GM19452 (cell line): ENCODE data around the gene ZNF496.
"Not testable (repeated sequence)": the region's sequence is repeated elsewhere in the genome, so short reads cannot be mapped to it uniquely, and the experiment has no call there.

Source experiments
- ATAC-seq: cut with Tn5 transposase; IDR thresholded peaks from one replicate; pipeline ENCODE4 v1.9.1; 2021; ENCODE audit not compliant: unreplicated experiment

ZNF496 gene

DNA sequence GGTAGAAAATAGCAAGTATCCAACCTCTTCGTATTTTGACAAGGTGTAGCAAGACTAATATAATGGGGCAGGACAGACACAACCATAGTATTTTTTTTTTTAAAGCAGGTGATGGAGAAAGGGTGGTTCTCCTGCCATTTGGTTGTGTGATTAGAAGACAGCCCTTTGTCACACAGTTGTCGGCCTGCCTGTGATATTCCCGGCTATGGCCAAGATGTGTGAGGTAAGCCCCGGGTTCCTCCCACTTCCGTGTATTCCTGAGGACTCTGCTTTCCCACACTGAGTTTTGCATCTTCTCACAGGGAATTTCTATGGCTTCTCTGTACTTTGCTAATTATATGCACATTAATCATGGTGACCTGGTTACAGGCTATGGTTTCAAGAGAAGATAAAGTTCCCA lies 35.9 kb downstream of the ZNF496 start:
- no peak for ATAC-seq

DNA sequence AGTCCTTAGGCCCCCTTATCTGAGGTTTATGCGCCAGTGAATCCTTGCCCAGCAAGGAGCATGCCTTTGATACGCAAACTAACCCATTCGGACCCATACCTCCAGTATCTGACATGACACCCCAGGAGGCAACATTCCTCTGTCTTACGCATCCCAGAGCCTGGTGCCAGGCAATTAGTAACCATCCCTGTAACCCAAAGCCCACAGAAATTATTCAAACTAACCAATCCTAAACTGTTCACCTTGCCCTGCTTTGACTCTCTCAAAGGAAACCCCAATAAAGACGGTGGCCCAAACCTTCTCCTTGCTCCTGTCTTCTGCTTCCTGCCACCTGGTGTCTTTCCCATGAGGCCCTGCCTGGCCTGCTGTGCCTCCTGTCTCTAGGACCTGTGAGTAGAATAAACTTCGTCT lies 36.4 kb downstream of the ZNF496 start:
- ATAC-seq = no peak

DNA sequence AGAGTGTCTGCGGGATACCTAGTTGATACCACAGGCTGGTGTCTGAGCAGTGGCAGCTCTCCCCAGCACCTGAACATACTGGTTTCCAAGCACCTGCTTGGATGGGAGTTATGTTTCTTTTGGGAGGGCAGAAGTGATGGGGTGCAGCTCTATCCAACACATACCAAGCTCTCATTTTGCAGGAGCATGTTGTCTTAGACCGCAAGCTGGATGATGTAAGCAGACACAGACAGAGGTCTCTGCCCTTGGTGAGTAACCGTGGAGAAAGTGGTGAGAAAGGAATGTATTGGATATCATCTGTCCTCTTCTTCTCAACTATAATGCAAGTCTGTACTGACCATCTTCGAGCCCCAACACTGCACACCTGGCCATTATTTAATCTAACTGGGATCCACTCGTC lies 37.4 kb downstream of the ZNF496 start:
- no peak for ATAC-seq

DNA sequence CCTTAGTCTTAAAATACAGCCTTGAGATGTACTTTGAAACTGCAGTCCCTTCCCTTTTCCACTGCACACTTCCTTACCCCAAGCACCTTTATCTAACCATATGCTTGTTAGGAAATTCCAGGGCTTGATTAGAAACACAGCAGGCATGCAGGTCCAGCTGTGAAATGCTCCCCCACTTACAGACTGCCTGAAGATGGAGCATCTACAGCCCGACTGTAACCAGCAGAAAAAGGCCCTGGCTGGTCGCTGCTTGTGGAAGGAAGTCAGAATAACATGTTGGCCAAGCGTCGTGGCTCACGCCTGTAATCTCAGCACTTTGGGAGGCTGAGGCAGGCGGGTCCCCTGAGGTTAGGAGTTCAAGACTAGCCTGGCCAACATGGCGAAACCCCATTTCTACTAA lies 38.6 kb downstream of the ZNF496 start:
- ATAC-seq = no peak

DNA sequence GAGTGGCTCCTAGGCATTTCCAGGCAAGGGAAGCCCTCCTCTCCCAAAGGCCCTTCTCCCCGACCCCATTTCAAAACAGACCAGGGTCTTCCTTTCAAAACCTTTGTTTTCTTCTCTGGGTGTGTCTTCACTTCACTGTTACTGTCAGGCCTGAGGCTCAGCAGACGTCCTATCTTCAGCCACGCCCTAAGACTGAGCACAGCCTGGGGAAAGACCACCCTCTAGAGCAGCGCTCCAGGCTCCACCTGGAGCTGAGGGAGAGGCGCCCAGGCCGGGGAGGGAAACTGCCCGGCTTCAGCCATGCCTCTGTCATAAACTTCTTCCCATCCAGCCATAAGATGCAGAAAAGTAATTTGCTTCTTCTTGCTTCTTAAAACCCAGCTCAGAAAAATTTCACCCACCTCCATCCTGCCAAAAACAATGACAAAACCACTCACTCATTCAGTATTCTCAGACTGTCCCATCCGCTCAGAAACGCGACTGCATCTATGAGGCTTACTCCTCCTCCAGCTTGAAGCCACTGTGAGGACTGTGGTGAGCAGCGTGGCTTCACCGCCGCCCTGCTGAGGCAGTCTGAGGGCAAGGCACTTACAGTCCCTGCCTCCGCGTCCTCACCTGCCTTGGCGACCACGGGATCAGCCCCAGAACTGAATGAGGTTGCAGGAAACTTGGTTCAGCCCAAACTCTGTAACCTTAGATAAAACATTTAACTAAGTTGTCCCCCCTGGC lies 39.7 kb downstream of the ZNF496 start:
- ATAC-seq = no peak

DNA sequence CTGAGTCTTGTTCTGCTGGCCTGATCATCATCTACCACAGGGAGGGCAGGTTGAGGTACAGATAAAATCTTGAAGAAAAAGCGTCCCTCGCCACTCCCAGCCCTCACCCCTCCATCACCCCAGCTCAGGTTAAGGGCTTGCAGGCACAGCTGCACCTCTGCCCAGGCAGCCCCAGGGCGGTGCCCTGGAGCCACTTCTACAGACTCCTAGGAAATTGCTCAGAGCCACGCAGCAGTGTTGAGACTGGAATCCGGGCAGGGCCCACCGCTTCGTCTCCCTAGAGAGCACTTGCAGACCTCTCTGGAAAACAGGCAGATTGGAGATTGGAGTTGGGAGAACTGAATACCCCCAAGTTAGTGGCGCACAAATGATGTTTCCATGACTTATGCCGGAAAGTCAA lies 40.5 kb downstream of the ZNF496 start:
- no peak for ATAC-seq

DNA sequence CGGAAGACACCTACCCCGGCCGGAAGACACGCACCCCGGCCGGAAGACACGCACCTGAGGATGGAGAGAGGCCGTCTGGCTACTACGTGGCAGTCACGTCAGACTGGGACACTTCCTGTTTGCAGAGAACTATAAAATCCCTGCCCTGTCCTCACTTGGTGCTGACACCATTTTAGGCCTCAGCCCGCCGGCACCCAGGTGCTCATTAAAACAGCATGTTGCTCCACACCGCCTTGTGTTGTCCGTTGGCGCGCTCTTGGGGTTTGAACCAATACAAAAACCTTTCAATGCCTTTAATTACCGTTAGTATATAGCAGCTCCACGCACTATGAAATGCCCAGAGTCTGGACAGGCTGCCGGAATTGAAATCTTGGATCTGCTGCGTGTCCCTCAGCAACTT lies 41.1 kb downstream of the ZNF496 start:
- no peak for ATAC-seq

DNA sequence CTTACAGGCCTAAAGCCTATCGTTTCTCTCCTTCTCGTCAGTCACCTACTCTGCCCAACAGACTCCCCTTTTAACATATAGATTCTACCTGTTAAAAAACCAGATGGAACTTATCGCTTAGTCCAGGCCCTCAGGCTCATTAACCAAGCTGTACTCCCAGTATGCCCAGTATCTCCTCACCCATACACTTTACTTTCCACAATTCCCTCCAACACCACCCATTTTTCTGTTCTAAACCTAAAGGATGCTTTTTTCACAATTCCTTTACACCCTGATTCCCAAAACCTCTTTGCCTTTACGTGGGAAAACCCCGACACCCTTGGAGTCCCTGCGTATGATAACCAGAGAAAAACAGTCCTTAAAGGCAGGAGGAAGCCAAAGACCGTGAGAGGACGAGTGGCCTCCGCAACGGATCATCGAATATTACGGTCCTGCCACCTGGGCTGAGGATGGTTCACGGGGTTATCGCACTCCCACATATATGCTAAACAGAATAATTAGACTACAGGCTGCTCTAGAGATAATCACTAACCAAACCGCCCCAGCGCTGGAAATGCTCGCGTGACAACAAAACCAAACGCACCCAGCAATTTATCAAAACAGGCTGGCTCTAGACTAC lies 42.3 kb downstream of the ZNF496 start:
- ATAC-seq = not testable (repeated sequence)

DNA sequence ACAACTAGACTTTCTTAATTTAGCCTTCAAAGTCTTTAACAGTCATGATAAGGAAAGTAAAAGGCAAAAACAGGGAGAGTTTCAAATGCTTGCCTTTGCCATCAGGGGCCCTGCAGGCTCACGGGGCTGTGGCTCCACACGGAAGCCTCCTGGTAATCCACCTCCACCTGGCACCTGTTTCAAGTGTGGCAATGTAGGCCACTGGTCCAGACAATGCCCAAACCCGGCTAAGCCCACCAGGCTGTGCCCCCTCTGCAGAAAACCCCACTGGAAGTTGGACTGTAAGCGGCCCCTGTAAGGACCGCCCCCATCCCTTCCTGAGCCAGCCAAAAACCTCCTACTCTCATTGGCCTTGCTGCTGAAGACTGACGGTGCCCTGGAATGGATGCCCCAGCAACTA lies 43.3 kb downstream of the ZNF496 start:
- no peak for ATAC-seq

DNA sequence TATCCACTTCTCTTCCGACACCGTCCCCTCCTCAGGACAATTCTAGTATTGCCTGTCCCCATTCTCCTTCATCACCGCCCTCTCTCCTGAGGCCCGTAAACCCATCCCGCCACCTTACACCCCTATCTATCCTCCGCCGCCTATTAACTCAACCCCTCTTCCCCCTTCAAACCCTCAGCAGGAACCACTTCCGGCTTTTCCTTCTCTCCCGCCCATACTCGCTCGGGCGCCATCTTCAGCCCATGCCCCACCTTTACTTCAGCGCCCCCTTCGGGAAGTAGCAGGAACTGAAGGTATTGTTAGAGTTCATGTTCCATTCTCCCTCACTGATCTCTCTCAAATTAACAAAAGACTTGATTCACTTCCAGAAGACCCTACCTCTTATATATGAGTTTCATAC lies 44.2 kb downstream of the ZNF496 start:
- ATAC-seq = no peak

DNA sequence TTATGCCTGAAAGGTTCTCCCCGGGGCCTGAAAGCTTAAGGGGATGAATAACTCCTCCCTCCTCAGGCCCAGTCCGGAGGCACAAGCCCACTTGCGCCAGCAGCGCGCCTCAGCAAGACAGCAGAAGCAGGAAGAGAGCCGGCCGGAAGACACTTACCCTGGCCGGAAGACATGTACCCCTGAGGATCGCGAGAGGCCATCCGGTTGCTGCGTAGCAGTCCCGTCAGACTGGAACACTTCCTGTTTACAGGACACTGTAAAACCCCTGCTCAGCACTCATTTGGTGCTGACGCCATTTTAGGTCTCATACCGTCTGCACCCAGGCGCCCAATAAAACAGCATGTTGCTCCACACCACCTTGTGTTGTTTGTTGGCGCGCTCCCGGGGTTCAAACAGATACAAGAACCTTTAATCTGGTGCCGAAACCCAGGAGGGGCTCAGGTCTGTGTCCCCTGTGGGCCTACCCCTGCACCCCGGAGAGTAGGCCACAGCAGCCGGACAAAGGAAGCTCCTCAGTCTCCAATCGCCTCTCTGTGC lies 45.5 kb downstream of the ZNF496 start:
- ATAC-seq = no peak

DNA sequence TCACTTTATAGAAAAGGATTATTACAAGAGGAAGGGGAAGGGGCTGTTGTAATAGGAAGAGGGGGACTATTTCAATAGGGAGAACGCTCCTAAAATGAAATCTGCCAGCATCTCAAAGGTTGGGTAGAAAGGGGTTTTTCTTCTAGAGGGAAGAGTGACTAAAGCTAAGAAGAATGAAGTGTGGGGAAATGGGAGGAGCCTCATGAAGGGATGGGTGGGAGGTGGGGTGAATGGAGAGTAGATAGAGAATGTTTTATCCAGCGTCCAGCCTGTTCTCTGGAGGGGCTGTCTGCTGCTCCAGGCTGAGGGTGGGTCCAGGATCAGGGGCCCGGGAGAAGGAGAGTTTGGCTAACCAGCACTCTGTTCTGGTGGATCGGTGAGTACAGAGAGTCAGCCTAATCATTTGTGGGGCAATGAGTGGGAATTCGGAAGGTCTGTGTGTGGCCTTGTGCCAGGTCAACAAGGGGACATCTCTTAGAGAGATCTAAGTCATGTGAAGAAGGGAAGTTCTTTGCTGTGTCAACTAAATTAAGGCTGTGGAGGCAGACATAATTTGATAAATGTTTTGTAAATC lies 50.6 kb downstream of the ZNF496 start:
- ATAC-seq = no peak

DNA sequence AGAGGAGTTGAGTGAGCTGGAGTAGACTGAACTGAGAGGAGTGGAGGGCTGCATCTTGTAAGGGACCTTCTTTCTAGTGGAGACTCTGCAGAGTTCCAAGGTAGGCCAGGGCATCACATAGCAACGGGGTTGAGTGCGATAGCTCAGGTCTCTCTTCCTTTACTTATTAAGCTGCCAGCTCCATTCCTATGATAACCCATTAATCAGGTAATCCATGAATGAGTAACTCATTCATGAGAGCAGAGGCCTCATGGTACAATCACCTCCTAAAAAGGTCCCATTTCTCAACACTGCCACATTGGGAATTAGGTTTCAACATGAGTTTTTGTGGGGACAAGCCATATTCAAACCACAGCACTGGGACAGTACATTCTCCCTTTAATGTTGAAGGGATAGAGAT lies 54.5 kb downstream of the ZNF496 start:
- no peak for ATAC-seq

DNA sequence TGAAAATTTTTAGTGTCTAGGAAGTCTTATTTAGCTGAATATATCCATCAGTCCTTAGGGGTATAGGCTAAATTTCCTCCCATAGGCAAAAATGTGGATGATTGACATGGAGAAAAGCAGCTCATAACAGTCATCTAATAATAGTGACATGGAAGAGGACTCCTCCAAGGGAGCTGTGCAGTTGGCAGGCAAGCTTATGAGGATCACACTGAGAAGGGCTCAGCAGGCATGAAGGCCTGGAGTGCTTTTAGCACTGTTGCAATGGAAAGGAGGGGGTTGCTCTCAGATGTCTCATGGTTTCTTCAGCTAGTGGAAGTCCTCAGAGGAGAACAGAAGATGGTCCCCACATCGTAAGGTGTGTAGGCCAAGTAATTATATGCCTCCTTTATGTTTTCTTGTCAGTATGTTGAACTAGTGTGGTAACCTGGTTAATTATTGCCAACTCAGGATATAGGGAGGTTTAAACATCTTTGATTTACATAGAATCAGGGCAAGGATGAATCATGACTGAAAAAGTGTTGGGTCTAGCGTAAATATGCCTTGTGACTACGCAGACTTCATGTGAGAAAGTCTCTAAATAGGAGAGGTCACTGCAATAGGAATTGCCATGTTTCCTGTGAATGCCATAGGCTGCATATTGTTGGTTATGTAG lies 56.9 kb downstream of the ZNF496 start:
- no peak for ATAC-seq

DNA sequence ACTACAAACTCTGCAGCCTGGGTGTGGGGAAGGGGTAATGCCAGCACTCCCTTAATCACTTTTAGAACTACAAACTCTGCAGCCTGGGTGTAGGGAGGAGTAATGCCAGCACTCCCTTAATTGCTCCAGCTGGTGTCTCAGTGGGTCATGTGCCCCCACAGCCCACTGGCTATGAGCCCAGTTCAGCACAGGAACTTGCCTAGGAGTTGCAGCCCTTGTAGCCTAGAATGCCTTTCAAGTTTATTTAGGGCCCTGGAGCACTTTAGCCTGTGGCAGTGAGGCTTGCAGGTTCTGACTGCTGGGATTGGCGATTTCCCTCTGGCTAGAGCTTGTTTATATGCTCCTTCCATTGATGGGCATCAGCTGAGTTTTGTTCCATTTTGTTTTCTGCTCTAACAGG lies 58.7 kb downstream of the ZNF496 start:
- ATAC-seq = no peak

DNA sequence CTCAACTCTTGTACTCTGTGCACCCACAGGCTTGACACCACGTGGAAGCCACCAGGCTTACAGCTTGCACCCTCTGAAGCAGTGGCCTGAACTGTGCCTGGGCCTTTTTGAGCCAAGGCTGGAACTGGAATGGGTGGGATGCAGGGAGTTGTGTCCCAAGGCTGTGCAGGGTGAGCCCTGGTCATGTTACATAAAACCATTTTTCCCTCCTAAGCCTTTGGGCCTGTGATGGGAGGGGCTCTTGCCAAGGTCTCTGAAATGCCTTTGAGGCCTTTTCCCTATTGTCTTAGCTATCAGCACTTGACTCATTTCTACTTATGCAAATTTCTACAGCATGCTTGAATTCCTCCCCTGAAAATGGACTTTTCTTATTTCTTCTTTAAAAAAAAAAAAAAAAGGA lies 61.7 kb downstream of the ZNF496 start:
- no peak for ATAC-seq

DNA sequence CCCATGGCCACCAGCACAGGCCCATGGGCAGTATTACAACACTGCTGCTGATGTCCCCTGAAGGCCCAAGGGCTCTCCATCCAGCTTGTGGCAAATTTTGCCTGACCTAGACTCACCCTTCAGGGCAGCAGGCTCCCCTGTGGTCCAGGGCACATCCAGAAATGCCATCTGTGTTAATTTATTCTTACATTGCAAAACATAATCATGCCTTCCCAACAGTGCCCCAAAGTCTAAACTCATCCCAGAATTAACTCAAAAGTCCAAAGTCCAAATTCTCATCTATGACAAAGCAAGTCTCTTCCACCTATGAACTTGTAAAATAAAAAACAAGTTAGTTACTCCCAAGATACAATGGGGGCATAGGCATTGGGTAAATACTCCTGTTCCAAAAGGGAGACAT lies 62.5 kb downstream of the ZNF496 start:
- no peak for ATAC-seq

DNA sequence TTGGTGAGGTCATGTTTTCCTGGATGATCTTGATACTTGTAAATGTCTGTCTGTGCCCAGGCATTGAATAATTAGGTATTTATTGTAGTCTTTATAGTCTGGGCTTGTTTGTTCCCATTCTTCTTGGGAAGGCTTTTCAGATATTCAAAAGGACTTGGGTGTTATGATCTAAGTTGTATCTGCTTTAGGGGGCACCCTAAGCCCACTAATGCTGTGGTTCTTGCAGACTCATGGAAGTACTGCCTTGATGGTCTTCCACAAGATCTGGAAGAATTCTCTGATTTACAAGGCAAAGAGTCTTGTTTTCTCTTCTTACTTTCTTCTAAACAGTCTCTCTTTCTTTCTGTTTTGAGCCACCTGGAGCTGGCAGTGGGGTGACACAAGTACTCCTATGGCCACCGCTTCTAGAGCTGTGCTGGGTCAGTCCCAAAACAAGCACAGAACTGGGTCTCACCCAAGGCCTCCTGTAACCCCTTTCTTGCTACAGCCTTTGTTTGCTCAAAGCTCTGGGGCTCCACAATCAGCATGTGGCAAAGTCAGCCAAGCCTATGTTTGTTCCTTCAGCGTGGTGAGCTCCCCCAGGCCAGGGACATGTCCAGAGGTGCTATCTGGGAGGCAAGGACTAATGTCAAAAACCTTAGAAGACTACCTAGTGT lies 63.1 kb downstream of the ZNF496 start:
- no peak for ATAC-seq

DNA sequence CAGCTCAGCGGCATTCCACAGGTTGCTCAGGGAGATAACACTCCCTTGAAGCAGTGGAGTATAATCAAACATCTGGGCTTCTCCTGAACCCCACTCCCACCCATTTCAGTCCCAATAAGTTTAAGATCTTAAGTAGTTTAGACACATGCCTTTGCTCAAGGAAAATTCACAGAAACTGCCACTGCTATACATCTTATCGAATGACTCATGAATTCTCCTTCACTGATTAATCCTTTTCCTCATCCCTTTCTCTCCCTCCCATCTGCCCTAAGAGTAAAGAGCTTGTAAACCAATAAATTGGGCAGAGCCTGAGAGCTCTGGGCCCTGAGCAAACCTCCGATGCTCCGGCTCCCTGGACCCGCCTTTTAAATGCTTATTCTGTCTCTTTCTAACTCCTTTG lies 65.6 kb downstream of the ZNF496 start:
- no peak for ATAC-seq

DNA sequence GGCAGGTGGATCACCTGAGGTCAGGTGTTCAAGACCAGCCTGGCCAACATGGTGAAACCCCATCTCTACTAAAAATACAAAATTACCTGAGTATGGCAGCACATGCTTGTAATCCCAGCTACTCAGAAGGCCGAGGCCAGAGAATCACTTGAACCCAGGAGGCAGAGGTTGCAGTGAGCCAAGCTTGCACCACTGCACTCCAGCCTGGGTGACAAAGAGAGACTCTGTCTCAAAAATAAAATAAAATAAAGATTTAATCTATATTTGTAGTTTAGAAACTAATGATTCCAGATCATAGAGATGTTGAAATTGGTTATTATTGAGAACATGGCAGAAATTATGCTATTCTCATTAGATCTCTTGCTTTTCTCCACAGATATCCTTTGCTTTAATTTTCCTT lies 75.9 kb downstream of the ZNF496 start, which contains the start of gene VN1R5:
VN1R5 (plus strand) TSS at position 301 of the 400 bp plus-strand sequence.
- not testable (repeated sequence) for ATAC-seq

DNA sequence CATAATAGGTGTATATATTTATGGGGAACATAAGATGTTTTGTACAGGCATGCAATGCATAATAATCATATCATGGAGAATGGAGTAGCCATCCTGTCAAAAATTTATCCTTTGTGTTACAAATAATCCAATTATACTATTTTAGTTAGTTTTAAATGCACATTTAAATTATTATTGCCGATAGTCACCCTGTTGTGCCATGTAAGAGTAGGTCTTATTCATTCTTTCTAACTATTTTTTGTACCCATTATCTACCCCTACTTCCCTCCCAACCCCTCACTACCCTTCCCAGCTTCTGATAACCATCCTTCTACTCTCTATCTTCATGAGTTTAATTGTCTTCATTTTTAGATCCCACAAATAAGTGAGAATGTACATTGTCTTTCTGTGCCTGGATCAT lies 84.1 kb downstream of the ZNF496 start:
- ATAC-seq = no peak
